HCT116 (cell line): ENCODE results near the gene RUNX2. TPM values are rescaled to one million over a fixed set of nuclear protein-coding genes. Genes with fewer than 3 reads are reported as not detected.

Source experiments
- ATAC-seq: fragments of 200-7000 bp; cut with Tn5 transposase; 2 replicates; pipeline ENCODE4 v1.9.1; 2020; ENCODE audit warnings: mild to moderate bottlenecking, moderate library complexity
- BruUV-seq: library from RNA; stranded (reverse); fragments of 400-500 nt; replicated peaks from 2 replicates; lab custom pipeline; 2021; lab: Mats Ljungman, UMichigan
- CTCF ChIA-PET: fragments of 300-600 bp; sonication (Branson Sonifier 250); formaldehyde crosslinking; loops from one replicate; lab custom pipeline; 2021; ENCODE audit warnings: antibody characterized with exemption; lab: Charles Lee
- POLR2A ChIA-PET: fragments of 300-600, 350-600 bp; sonication (Branson Sonifier 250); formaldehyde crosslinking; loops from one replicate; lab custom pipeline; 2021; ENCODE audit warnings: antibody characterized with exemption; lab: Charles Lee
- RAD21 ChIA-PET, 2 experiments: fragments of 300-600 bp; sonication (Branson Sonifier 250); formaldehyde crosslinking; loops; one replicate each; lab custom pipeline; 2023; ENCODE audit warnings: low total read pairs in 2 of 2; ENCODE audit not compliant: uncharacterized antibody in 2 of 2, unreplicated experiment in 2 of 2, low non-redundant PET in 1 of 2; lab: Charles Lee
- DNase-seq: peaks from one replicate; pipeline ENCODE4 v3.0.0-alpha.2; 2010; ENCODE audit warnings: low read depth, low spot score
- H2AFZ ChIP-seq: fragments of 200-600 bp; shearing (Covaris generic), sonication (generic); 2 replicates; pipeline ENCODE4 v1.6.1; 2017; ENCODE audit warnings: low read depth, mixed run types, mixed read lengths, antibody characterized with exemption, low read length; ENCODE audit not compliant: poor library complexity, severe bottlenecking
- H3K27ac ChIP-seq: 2 replicates; pipeline ENCODE4 v1.5.1; 2012; ENCODE audit warnings: low read depth, low read length
- H3K27me3 ChIP-seq: fragments of 200-600 bp; sonication (generic); 2 replicates; pipeline ENCODE4 v1.6.1; 2016; ENCODE audit warnings: mixed run types, low read length, mixed read lengths; ENCODE audit not compliant: insufficient read depth
- H3K36me3 ChIP-seq, 2 experiments: fragments of 200-500 bp in 1 of 2; fragments of 200-600 bp in 1 of 2; sonication (Bioruptor generic) in 1 of 2; sonication (generic) in 1 of 2; 2 replicates each; pipeline versions ENCODE4 v1.5.1 to v1.6.1; 2014 to 2016; ENCODE audit warnings: low read length in 2 of 2, inconsistent platforms in 1 of 2, mixed read lengths in 1 of 2, mixed run types in 1 of 2; ENCODE audit not compliant: insufficient read depth in 2 of 2, control insufficient read depth in 1 of 2
- H3K4me1 ChIP-seq, 2 experiments: fragments of 200-600 bp in 1 of 2; sonication (generic) in 1 of 2; 2 replicates each; pipeline versions ENCODE4 v1.5.1 to v1.6.1; 2012 to 2017; ENCODE audit warnings: low read length in 2 of 2, inconsistent platforms in 1 of 2, mild to moderate bottlenecking in 1 of 2, mixed read lengths in 1 of 2, mixed run types in 1 of 2, moderate library complexity in 1 of 2; ENCODE audit not compliant: insufficient read depth in 2 of 2, control insufficient read depth in 1 of 2
- H3K4me2 ChIP-seq: fragments of 200-600 bp; sonication (generic); 2 replicates; pipeline ENCODE4 v1.6.1; 2017; ENCODE audit warnings: mixed run types, low read length, mixed read lengths
- H3K4me3 ChIP-seq, 2 experiments: fragments of 200-600 bp in 1 of 2; sonication (generic) in 1 of 2; replicated peaks in 1 of 2; 2 replicates each; pipeline ENCODE4 v1.5.1; 2011 to 2016; ENCODE audit warnings: low read length in 2 of 2, control low read depth in 1 of 2, low read depth in 1 of 2, mild to moderate bottlenecking in 1 of 2, mixed read lengths in 1 of 2, mixed run types in 1 of 2
- H3K79me2 ChIP-seq: fragments of 200-600 bp; sonication (generic); 2 replicates; pipeline ENCODE4 v1.6.1; 2017; ENCODE audit warnings: mild to moderate bottlenecking, mixed run types, low read length, moderate library complexity, mixed read lengths; ENCODE audit not compliant: insufficient read depth
- H3K9ac ChIP-seq: fragments of 200-600 bp; sonication (generic); 2 replicates; pipeline ENCODE4 v1.6.1; 2016; ENCODE audit warnings: low read length, mixed read lengths
- H3K9me2 ChIP-seq: fragments of 200-600 bp; sonication (generic), shearing (Covaris generic); 2 replicates; pipeline ENCODE4 v1.6.1; 2017; ENCODE audit warnings: mixed run types, mild to moderate bottlenecking, moderate library complexity; ENCODE audit not compliant: insufficient read depth
- H3K9me3 ChIP-seq, 2 experiments: fragments of 200-500 bp in 1 of 2; fragments of 200-600 bp in 1 of 2; sonication (Bioruptor generic) in 1 of 2; sonication (generic) in 1 of 2; 2 replicates each; pipeline ENCODE4 v1.6.1; 2014 to 2017; ENCODE audit warnings: low read length in 2 of 2, mixed read lengths in 2 of 2, inconsistent platforms in 1 of 2, low read depth in 1 of 2, mild to moderate bottlenecking in 1 of 2, mixed run types in 1 of 2, moderate library complexity in 1 of 2; ENCODE audit not compliant: control insufficient read depth in 1 of 2, insufficient read depth in 1 of 2
- H4K20me1 ChIP-seq: fragments of 200-600 bp; sonication (generic), shearing (Covaris generic); 2 replicates; pipeline ENCODE4 v1.6.1; 2017; ENCODE audit warnings: mixed run types, mild to moderate bottlenecking, moderate library complexity; ENCODE audit not compliant: insufficient read depth
- CTCF ChIP-seq, 3 experiments: fragments of 200-600 bp in 1 of 3; sonication (generic) in 1 of 3; IDR thresholded peaks in 2 of 3; conservative IDR thresholded peaks in 1 of 3; 2 replicates each; pipeline ENCODE4 v1.5.1; 2012 to 2017; ENCODE audit warnings: low read depth in 2 of 3, low read length in 2 of 3, antibody characterized with exemption in 1 of 3, borderline replicate concordance in 1 of 3, control low read depth in 1 of 3, mild to moderate bottlenecking in 1 of 3, mixed read lengths in 1 of 3, mixed run types in 1 of 3, moderate library complexity in 1 of 3; ENCODE audit not compliant: insufficient read depth in 1 of 3
- EGR1 ChIP-seq: IDR thresholded peaks from 2 replicates; pipeline ENCODE4 v1.6.1; 2012; ENCODE audit warnings: low read depth
- POLR2A ChIP-seq: IDR thresholded peaks from 2 replicates; pipeline ENCODE4 v1.7.0; 2011; ENCODE audit warnings: borderline replicate concordance; ENCODE audit not compliant: insufficient read depth, insufficient read length; ENCODE audit errors: extremely low read depth
- SRF ChIP-seq: IDR thresholded peaks from 2 replicates; pipeline ENCODE4 v1.6.1; 2012; ENCODE audit warnings: low read depth
- ZBTB33 ChIP-seq: IDR thresholded peaks from 2 replicates; pipeline ENCODE4 v1.6.1; 2011; ENCODE audit warnings: mild to moderate bottlenecking, low read length, moderate library complexity; ENCODE audit not compliant: insufficient replicate concordance; ENCODE audit errors: extremely low read depth
- intact Hi-C: fragments of 100-400 bp; cut with micrococcal nuclease; formaldehyde crosslinking; loops from 2 replicates; pipeline ENCODE4 v1.10.0; 2022
- total RNA-seq: library from RNA; stranded (reverse); gene quantifications from one replicate; pipeline ENCODE4 v1.2.1, GENCODE V29; 2021; ENCODE audit not compliant: unreplicated experiment

The RUNX2 gene
- total RNA-seq, 1 experiment from 2014 or later = 1.1 TPM

DNA sequence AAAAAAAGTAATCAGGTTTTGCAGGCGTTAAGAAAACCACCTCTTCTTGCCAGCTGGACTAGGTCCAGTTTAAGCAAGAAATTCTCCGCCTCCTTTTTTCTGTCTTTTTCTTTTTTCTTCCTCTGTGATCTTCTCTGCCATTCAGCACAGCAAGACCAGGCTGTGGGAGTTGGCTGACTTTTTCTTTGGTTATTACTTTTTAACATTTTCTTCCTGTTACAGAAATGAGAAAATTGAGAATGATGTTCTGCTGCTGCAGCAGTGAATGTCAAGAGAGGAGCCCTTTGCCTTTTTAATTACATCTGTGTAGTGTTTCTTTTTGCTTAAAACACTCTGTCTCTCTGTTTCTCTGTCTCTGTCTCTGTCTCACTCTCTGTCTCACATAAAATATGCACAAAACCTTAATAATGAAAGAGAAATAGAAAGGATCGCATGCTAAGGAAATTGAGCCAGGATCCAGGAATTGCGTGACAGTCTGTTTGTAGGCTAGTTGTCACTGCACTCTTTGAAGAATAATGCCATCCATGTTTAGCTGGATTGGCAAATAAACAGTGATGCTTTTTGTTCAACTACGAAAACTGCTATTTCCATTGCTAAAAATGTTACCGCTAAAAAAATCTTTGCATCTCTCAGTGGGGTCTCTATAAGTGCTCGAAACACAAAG lies 152.8 kb downstream of the RUNX2 start:
- Histone ChIP-seq H3K27ac (no peak overlapping the region), H3K4me2 (no peak overlapping the region), H4K20me1 (no peaks in the 10 kb centered on the region), H2AFZ (no peak overlapping the region), H3K36me3 (no peaks in the 10 kb centered on the region), H3K27me3 (no peaks in the 10 kb centered on the region), H3K4me3 (no peak overlapping the region), H3K4me1 (peaks cover 0 to 4% of the 10 kb centered on the region in 2 experiments; a peak in 1 of 4 replicates), H3K9ac (no peak overlapping the region), H3K79me2 (no peaks in the 10 kb centered on the region), H3K9me3 (no peaks in the 10 kb centered on the region), H3K9me2 (no peaks in the 10 kb centered on the region)
- RAD21 ChIA-PET = no interaction called here
- intact Hi-C loops = no loop called here
- DNase-seq (no peak), ATAC-seq (no peak)
- no TSS peak for BruUV-seq
- POLR2A ChIA-PET = no interaction called here
- no peak for TF ChIP-seq CTCF (IDR thresholded peaks at IDR 0.05 in 2 of 3, conservative IDR thresholded peaks at IDR 0.05 in 1 of 3; ENCODE audit: borderline replicate concordance in 1 of 3, insufficient read depth in 1 of 3, low read depth in 2 of 3, low read length in 2 of 3)
- no peak for TF ChIP-seq POLR2A
- TF ChIP-seq ZBTB33 = no peak
- no peak for TF ChIP-seq EGR1
- TF ChIP-seq SRF = no peak
- CTCF ChIA-PET = no interaction called here
